ENCODE results near the gene TMEM255B. TPM values are rescaled to one million over a fixed set of nuclear protein-coding genes. Genes with fewer than 3 reads are reported as not detected.

Gene TMEM255B
- total RNA-seq (2022; extraction: Qiagen RNA extraction), result 0.58 to 1.5 TPM (median 0.98 TPM) in 5 replicates

GRCh38 chr13:113758651-113759524, at the start of gene TMEM255B:
TSS of gene TMEM255B (plus strand) at chr13:113759226. CDS start at chr13:113759270, 44 bp downstream.

GRCh38 chr13:113863524-113864272, 104.7 kb downstream of the TMEM255B start, which contains the start of gene GAS6:
TSS of gene GAS6 (minus strand) at chr13:113864076. CDS start at chr13:113863920, 156 bp downstream.

Other genes starting within 250 kb of the TMEM255B start
- 92.9 to 107 TPM (median 98.2 TPM) in 5 replicates for gene TFDP1, start 174.5 kb upstream of the TMEM255B start, total RNA-seq (2022; extraction: Qiagen RNA extraction)
- not detected in 5 replicates for gene ATP4B, start 101.0 kb upstream of the TMEM255B start, total RNA-seq (2022; extraction: Qiagen RNA extraction)
- 0.02 to 0.19 TPM (median 0.05 TPM) in 3 of 5 replicates, not detected in the others for gene GRK1, start 92.0 kb upstream of the TMEM255B start, total RNA-seq (2022; extraction: Qiagen RNA extraction)
- gene GAS6, start 104.8 kb downstream of the TMEM255B start, total RNA-seq (2022; extraction: Qiagen RNA extraction), result 7.0 to 10.2 TPM (median 8.9 TPM) in 5 replicates
- 0.11 to 0.41 TPM (median 0.23 TPM) in 5 replicates for gene C13orf46, start 214.8 kb downstream of the TMEM255B start, total RNA-seq (2022; extraction: Qiagen RNA extraction)